Astrocyte of the cerebellum (primary cell): ENCODE results near the gene HMCN2.

Experiments used
- DNase-seq: peaks from one replicate; pipeline ENCODE4 v3.0.0-alpha.2; 2011; ENCODE audit warnings: low read depth
- H3K4me3 ChIP-seq: 2 replicates; pipeline ENCODE4 v1.5.1; 2011; ENCODE audit warnings: mild to moderate bottlenecking, low read depth, low read length, moderate library complexity
- in situ Hi-C: cut with HindIII; loops from 2 replicates; pipeline ENCODE4 v1.10.0; 2017; ENCODE audit warnings: low sequenced_read_pairs
- TF ChIP-seq, protein P1 (sequence below): IDR thresholded peaks from 2 replicates; pipeline ENCODE4 v1.5.1; 2012; ENCODE audit warnings: low read length, low read depth, moderate library complexity, mild to moderate bottlenecking; ENCODE audit errors: missing control alignments

The HMCN2 gene

DNA sequence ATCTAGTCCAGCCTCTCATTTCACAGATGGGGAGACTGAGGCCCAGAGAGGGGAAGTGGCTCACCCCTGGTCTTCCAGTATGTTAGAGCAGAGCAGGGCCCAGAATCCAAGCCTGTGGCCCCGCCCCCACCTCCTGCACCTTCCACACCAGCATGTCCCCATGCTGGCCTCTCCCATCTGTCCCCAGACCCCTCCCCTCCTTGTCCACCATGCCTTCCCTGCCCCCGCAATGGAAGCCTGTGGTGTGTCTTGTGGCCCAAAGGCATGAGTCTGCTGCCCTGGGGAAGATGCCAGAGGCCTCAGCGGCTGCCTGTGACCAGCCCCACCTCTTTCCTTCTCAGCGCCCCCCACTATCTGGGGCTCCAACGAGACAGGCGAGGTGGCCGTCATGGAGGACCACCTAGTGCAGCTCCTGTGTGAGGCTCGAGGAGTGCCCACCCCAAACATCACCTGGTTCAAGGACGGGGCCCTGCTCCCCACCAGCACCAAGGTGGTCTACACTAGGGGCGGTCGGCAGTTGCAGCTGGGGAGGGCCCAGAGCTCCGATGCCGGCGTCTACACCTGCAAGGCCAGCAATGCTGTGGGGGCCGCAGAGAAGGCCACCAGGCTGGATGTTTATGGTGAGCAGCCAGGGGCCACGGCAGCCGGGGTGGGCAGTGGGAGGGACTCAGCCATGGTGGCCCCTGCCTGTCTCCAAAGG, 87.2 kb downstream of the HMCN2 start:
- TF ChIP-seq, protein P1, sequence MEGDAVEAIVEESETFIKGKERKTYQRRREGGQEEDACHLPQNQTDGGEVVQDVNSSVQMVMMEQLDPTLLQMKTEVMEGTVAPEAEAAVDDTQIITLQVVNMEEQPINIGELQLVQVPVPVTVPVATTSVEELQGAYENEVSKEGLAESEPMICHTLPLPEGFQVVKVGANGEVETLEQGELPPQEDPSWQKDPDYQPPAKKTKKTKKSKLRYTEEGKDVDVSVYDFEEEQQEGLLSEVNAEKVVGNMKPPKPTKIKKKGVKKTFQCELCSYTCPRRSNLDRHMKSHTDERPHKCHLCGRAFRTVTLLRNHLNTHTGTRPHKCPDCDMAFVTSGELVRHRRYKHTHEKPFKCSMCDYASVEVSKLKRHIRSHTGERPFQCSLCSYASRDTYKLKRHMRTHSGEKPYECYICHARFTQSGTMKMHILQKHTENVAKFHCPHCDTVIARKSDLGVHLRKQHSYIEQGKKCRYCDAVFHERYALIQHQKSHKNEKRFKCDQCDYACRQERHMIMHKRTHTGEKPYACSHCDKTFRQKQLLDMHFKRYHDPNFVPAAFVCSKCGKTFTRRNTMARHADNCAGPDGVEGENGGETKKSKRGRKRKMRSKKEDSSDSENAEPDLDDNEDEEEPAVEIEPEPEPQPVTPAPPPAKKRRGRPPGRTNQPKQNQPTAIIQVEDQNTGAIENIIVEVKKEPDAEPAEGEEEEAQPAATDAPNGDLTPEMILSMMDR: no peak
- DNase-seq: no peak
- in situ Hi-C loops: loop anchor here (5.0 kb wide), 1 partner anchor 45 kb away; no protein-coding TSS in a partner anchor
- no peak overlapping the region for H3K4me3 ChIP-seq

DNA sequence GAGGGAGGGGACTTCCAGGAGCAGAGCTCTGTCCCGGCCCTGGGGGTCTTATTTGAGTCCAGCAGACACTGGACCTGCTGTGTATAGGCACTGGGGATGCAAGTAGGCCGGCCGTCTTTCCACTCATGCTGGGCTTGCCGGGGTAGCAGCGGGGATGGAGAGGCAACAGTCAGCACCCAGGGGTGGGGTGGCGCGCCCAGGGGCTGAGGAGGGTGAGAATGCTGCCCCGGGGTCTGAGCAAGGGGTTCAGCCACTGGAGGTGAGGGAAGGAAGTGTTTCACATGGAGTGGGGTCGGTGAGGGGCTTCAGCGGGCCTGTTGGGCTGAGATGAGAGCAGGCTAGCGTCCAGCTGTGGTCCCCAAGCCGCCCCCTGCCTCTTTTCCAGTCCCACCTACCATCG, 88.8 kb downstream of the HMCN2 start:
- DNase-seq: no peak
- no peak overlapping the region for H3K4me3 ChIP-seq
- in situ Hi-C loops: loop anchor here (5.0 kb wide), 1 partner anchor 47 kb away; no protein-coding TSS in a partner anchor
- TF ChIP-seq, protein P1: no peak

DNA sequence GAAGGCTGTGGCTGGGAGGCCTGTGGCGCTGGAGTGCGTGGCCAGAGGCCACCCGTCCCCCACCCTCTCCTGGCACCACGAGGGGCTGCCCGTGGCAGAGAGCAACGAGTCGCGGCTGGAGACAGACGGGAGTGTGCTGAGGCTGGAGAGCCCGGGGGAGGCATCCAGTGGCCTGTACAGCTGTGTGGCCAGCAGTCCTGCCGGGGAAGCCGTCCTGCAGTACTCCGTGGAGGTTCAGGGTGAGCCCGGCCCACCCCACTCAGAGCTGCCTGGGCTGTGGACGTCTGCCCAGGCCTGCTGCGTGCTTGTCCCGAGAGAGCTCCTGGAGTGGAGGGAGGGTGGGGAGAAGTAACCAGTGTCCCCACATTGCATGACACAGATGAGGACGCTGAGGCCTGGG, 89.2 kb downstream of the HMCN2 start:
- no peak overlapping the region for H3K4me3 ChIP-seq
- in situ Hi-C loops: loop anchor here (5.0 kb wide), 1 partner anchor 48 kb away; no protein-coding TSS in a partner anchor
- TF ChIP-seq, protein P1: no peak
- DNase-seq: no peak

GRCh38 chr9:130356033-130356432, 90.5 kb downstream of the HMCN2 start:
- H3K4me3 ChIP-seq: no peak overlapping the region
- in situ Hi-C loops: no loop called here
- TF ChIP-seq, protein P1: no peak
- DNase-seq: no peak

GRCh38 chr9:130356877-130357584, 91.5 kb downstream of the HMCN2 start:
- TF ChIP-seq, protein P1: no peak
- in situ Hi-C loops: no loop called here
- no peak for DNase-seq
- H3K4me3 ChIP-seq: no peak overlapping the region

- in situ Hi-C loops: no loop called here
- TF ChIP-seq, protein P1: no peak
- H3K4me3 ChIP-seq: no peak overlapping the region
- no peak for DNase-seq
Measured at GRCh38 chr9:130358928-130359327, 93.4 kb downstream of the HMCN2 start.
